HG02571 (cell line): ENCODE measurements around the gene TSPAN18.

Experiments used
- ATAC-seq: cut with Tn5 transposase; IDR thresholded peaks from one replicate; pipeline ENCODE4 v1.9.1; 2021; ENCODE audit warnings: mild to moderate bottlenecking, moderate library complexity; ENCODE audit not compliant: unreplicated experiment

TSPAN18 gene

GRCh38 chr11:44737245-44738085 lies 10.7 kb downstream of the TSPAN18 start:
- no peak for ATAC-seq

GRCh38 chr11:44738791-44739190 lies 12.0 kb downstream of the TSPAN18 start:
- no peak for ATAC-seq

- no peak for ATAC-seq
Measured at GRCh38 chr11:44740967-44741366, 14.2 kb downstream of the TSPAN18 start.

DNA sequence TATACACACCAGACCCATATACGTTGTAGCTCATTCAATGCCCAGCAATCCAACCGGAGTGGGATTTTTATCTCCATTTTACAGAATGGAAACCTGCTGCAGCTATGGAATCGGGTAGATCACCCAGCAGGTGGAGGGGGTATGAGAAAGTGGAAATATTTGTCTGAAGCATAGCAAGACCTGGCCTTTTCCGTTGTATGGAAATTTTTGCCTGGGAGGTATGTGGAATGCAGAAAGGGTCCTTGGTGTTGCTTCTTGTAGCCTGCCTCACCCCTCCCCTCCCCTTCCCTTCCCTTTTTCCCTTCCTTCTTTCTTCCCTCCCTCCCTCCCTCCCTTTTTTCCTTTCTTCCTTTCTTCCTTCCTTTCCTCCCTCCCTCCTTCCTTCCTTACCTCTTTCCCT lies 15.2 kb downstream of the TSPAN18 start:
- no peak for ATAC-seq

GRCh38 chr11:44742508-44743246 lies 15.9 kb downstream of the TSPAN18 start:
- no peak for ATAC-seq

- no peak for ATAC-seq
Measured at GRCh38 chr11:44743326-44743725, 16.6 kb downstream of the TSPAN18 start.

DNA sequence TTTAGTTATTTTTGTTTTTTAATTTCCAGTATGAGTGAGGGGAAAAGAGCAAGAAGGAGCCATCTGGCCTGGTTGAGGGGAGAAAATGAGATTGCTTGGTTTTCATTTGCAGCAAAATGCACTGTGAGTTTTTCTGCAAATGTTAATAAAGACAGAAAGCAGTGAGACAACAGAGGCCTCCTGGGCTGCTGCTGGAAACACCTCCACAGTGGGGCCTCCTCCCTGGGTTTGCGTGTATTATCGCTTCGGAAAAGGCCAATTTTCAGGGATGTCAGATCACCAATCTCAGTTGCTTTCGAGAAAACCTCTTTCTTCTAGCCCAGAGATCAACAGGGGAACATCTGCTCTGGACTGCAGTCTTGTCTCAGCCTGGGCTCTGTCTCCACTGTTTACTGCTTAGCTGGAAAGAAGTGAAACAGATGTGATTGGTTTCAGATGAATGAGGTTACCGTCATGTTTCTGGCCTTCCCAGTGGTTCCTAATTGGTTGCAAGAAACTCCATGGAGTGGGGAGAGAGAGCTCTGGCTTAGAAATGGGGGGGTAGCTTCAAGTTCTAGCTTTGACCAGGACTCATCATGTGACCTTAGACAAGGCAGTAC lies 17.3 kb downstream of the TSPAN18 start:
- ATAC-seq = no peak

DNA sequence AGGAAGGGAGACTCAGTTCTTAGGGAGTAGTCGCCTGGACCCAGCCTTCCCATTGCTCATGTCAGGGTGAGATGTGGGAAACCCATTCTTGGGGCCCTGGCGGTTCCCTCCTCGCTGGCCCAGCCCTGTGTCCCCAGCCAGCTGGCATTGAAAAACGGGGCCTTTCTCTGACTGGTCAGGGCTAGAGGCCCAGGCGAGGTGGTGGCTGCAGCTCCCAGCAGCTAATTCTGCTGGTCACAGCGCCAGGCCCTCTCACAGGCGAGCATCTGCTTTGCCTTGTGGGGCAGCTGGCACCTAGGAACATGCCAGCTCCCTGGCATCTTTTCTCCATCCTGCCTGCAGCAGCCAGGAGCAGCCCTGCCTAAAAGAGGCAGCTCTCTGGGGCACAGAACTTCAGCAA lies 20.1 kb downstream of the TSPAN18 start:
- ATAC-seq = no peak

GRCh38 chr11:44747316-44747715 lies 20.6 kb downstream of the TSPAN18 start:
- ATAC-seq = no peak

- ATAC-seq = no peak
Measured at GRCh38 chr11:44747836-44748235, 21.1 kb downstream of the TSPAN18 start.

- ATAC-seq = no peak
Measured at GRCh38 chr11:44748606-44749005, 21.8 kb downstream of the TSPAN18 start.

DNA sequence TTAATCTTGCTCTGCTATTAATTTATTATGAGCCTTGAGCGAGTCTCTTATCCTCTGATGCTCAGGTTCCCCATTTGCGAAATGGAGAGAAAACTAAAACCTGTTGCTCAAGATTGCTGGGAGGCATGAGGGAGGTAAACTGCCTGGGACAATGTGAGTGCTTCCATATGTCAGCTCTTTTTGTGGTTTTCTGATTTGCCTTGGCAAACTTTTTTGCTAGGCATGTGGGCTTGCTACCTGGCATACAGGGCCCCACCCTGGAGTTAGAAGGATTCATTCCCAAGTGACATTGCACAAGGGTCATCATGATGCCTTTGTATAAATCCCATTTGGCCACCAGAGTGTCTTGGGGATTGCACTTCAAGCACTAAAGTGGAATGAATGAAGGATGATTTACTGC lies 22.4 kb downstream of the TSPAN18 start:
- ATAC-seq = no peak

DNA sequence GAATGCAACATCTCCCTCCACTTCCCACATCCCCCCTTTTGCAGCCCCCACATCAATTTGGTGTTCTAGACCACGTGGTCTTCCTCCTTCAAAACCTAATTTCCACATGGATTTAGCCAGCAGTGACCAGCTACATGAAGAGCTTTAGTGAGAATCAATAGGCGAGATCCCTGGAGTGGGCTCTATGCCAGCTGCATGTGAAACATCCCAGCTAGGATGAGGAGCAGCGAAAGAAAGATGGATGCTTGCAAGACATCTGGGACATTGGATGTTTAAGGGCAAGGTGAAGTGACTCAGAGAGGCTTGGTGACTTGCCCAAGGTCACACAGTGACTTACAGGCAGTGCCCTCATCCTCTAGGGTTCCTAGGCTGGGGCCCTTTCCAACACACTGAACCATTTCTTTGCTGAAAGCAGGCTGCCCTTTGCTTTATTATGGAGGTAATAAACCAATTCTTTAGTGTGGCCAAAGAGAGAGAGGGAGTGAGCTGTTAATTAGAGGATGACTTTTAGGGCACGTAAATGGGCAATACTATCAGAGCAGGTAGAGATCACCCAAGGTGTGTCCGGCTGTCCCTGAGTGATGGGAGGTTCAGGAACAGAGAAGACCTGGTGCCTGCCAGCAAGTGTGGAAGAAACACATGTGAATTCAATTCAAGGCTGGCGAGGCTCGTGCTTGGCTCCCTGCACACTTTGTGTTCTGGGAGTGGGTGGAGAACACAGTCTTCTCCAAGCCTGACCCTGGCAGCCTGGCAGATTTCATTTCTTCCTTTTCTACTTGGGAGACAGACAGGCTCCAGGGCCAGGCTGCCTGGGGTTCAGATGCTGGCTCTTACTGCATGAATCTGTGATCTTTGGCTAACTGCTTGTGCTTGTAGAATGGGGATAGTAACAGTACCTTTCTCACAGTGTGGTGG lies 24.0 kb downstream of the TSPAN18 start:
- no peak for ATAC-seq

GRCh38 chr11:44752300-44752699 lies 25.5 kb downstream of the TSPAN18 start:
- no peak for ATAC-seq

DNA sequence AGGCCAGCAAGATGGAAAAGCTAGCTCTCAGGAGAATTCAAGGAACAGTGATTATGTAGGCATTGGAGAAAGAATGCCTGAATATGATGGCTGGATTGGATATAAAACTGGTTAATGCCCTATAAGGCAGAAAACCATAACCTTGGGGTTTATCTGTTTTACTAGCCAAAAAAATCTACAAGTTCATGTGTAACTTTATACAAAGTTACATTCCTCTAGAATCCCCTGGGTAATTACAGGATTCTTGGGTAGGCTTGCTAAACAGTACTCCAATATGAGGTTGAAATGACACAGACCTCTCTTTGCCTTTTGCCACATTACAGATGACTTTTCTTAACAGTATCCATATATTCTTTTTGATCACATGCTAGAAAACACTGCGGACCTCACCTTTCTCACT lies 26.0 kb downstream of the TSPAN18 start:
- no peak for ATAC-seq

DNA sequence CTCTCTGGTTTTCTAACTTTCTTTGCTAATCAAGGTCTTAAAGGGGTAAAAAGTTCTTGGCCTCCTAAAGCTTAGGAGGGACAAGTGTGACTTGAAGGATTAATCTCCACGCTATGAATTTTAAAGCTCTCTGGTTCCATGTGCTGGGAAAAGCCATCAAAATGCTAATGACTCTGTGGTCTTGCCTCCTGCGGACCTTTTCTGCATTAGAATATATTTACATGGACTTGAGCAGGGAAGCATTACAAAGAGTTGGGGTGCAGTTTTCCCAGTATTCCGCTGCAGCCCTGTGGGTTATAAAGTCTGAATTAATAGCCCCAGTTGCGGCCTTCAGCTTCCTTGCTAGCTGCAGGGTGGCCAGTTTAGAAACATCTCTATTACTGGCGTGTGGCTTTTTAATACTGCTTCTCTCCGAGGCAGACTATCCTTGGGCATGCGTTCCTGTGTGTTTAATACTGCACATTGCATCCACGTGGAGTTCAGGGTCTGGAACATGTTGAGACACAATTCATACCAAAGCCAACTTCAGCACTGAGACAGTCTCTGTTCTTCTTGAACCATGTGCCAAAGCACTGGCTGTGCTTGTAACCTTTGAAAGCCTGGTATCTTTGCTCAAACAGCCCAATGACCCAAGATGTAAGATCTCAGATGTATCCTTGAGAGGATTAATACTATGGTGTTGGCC lies 27.3 kb downstream of the TSPAN18 start:
- ATAC-seq = no peak

DNA sequence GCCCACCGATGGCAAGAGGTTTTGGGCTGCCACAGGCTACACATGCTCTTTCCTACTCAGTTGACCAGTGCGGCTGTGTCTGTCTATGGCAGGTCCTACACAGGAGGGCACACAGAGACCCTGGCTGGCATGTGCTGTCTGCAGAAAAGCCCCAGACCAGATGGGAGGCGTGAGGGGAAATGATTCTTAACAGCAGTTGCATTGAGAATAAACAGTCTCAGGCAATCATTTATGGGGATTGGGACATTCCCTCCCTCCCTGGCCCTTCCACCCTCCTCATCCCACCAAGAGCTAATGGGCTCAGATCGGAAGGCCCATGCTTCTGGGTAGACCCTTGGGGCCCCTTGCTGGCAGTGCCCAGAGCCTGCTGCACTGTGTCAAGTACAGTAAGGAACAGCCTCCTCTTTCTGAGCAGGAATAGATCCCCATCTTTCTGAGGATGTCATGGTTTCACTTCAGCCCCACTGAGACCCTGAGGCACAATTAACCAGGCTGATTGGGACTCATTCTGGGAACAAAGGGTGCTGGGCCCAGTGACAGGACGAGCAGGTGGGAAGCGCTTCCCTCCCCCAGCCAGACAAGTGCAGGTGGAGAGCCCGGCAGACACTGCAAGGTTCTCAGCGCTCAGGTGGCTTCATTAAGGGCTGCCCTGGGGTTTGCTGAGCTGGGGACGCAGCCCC lies 28.3 kb downstream of the TSPAN18 start:
- no peak for ATAC-seq

- no peak for ATAC-seq
Measured at GRCh38 chr11:44755556-44756523, 29.1 kb downstream of the TSPAN18 start.

- no peak for ATAC-seq
Measured at GRCh38 chr11:44758983-44759382, 32.2 kb downstream of the TSPAN18 start.
